GM19372 (cell line): ENCODE data around the gene ADSS1.

Experiments used
- ATAC-seq: cut with Tn5 transposase; IDR thresholded peaks from one replicate; pipeline ENCODE4 v1.9.1; 2021; ENCODE audit warnings: mild to moderate bottlenecking, low read depth, moderate library complexity; ENCODE audit not compliant: unreplicated experiment

Gene ADSS1

GRCh38 chr14:104723651-104724406 is at the start of gene ADSS1:
TSS of gene ADSS1 (plus strand) at chr14:104724229. CDS start at chr14:104724271, 42 bp downstream.
- ATAC-seq, result no peak

GRCh38 chr14:104675447-104675846 is 48.6 kb upstream of the ADSS1 start:
- ATAC-seq, result no peak

- no peak for ATAC-seq
These were observed 47.8 kb upstream of the ADSS1 start for GRCh38 chr14:104676130-104676693.

GRCh38 chr14:104676694-104677511 is 47.1 kb upstream of the ADSS1 start:
- ATAC-seq, result no peak

- peak; percentile 48 for ATAC-seq
These were observed 46.3 kb upstream of the ADSS1 start for GRCh38 chr14:104677512-104678332.

GRCh38 chr14:104678346-104678745 is 45.7 kb upstream of the ADSS1 start:
- no peak for ATAC-seq

- ATAC-seq, result no peak
These were observed 44.9 kb upstream of the ADSS1 start for GRCh38 chr14:104678901-104679705.

- no peak for ATAC-seq
These were observed 43.8 kb upstream of the ADSS1 start for GRCh38 chr14:104680056-104680805.

- ATAC-seq, result no peak
These were observed 43.0 kb upstream of the ADSS1 start for GRCh38 chr14:104680806-104681688.

GRCh38 chr14:104681689-104682074 is 42.3 kb upstream of the ADSS1 start:
- ATAC-seq, result no peak

- ATAC-seq, result no peak
These were observed 41.9 kb upstream of the ADSS1 start for GRCh38 chr14:104682107-104682593.

- ATAC-seq, result no peak
These were observed 40.2 kb upstream of the ADSS1 start for GRCh38 chr14:104683653-104684448.

GRCh38 chr14:104684449-104684821 is 39.6 kb upstream of the ADSS1 start:
- no peak for ATAC-seq

- no peak for ATAC-seq
These were observed 38.6 kb upstream of the ADSS1 start for GRCh38 chr14:104685216-104685997.

GRCh38 chr14:104685998-104686610 is 37.9 kb upstream of the ADSS1 start:
- no peak for ATAC-seq
